OCI-LY7 (cell line): ENCODE measurements around the gene ZFR2.

Experiments used
- CTCF ChIP-seq: fragments of 200-600 bp; sonication (generic); conservative IDR thresholded peaks from 2 replicates; pipeline ENCODE4 v1.5.1; 2014; ENCODE audit warnings: mild to moderate bottlenecking, antibody characterized with exemption, low read length, moderate library complexity, mixed read lengths
- EZH2phosphoT487 ChIP-seq: fragments of 200-600 bp; sonication (generic); IDR thresholded peaks from 2 replicates; pipeline ENCODE4 v1.6.1; 2018; ENCODE audit warnings: low read depth, borderline replicate concordance, mild to moderate bottlenecking, mixed run types, antibody characterized with exemption, low read length, moderate library complexity, mixed read lengths

- TF ChIP-seq CTCF: no peak
- no peak for TF ChIP-seq EZH2phosphoT487
Observed at GRCh38 chr19:3907626-3908265, 38.9 kb upstream of the ZFR2 start.
